Measurements from ENCODE around the gene CLCN6.

- TF ChIP-seq CTCF (optimal IDR thresholded peaks at IDR 0.05 in 1 of 3, IDR thresholded peaks at IDR 0.05 in 1 of 3, conservative IDR thresholded peaks at IDR 0.05 in 1 of 3; ENCODE audit: extremely low read depth in 1 of 3, insufficient read depth in 2 of 3, low read length in 3 of 3) (no peak), EZH2 (IDR thresholded peaks at IDR 0.05; ENCODE audit: low read length) (no peak)
Observed at GRCh38 chr1:11777658-11778322, 28.2 kb upstream of the CLCN6 start.

Data from keratinocyte (primary cell).